ENCODE data around the gene FGF5. TPM values are rescaled to one million over a fixed set of nuclear protein-coding genes. Genes with fewer than 3 reads are reported as not detected.

The FGF5 gene
- total RNA-seq (2022; extraction: Qiagen RNA extraction) = 0.07 to 1.3 TPM (median 0.75 TPM) in 5 replicates

GRCh38 chr4:80266253-80266901 is at the start of gene FGF5:
FGF5 (plus strand) TSS chr4:80266664; CDS start chr4:80266825, 161 bp downstream.

GRCh38 chr4:80335554-80336358 is 69.3 kb downstream of the FGF5 start, which contains the start of gene CFAP299:
CFAP299 (plus strand) TSS chr4:80335730.

Other genes starting within 250 kb of the FGF5 start
- gene ANTXR2, start 193.4 kb upstream of the FGF5 start, total RNA-seq (2022; extraction: Qiagen RNA extraction) = 2.7 to 4.5 TPM (median 3.1 TPM) in 5 replicates
- 0.08 to 0.28 TPM (median 0.12 TPM) in 5 replicates for gene PRDM8, start 69.2 kb upstream of the FGF5 start, total RNA-seq (2022; extraction: Qiagen RNA extraction)
- not detected in 5 replicates for gene CFAP299, start 69.1 kb downstream of the FGF5 start, total RNA-seq (2022; extraction: Qiagen RNA extraction)